OCI-LY1 (cell line): Measurements from ENCODE around the gene NOL3.

Source experiments
- H2AFZ ChIP-seq: fragments of 200-600 bp; sonication (generic), shearing (Covaris generic); 2 replicates; pipeline ENCODE4 v1.6.0; 2014; ENCODE audit warnings: antibody characterized with exemption, mild to moderate bottlenecking, low read length
- H3F3A ChIP-seq: fragments of 200-600 bp; sonication (generic), shearing (Covaris generic); 2 replicates; pipeline ENCODE4 v1.6.0; 2014; ENCODE audit warnings: mild to moderate bottlenecking, antibody characterized with exemption, low read length, moderate library complexity; ENCODE audit not compliant: insufficient read depth
- H3K27ac ChIP-seq: fragments of 200-600 bp; sonication (generic); 2 replicates; pipeline ENCODE4 v1.5.1; 2014; ENCODE audit warnings: low read length, mixed run types, mild to moderate bottlenecking, low read depth; ENCODE audit not compliant: poor library complexity, severe bottlenecking
- H3K27me3 ChIP-seq: fragments of 200-600 bp; sonication (generic); 2 replicates; pipeline ENCODE4 v1.6.0; 2014; ENCODE audit warnings: antibody characterized with exemption, mild to moderate bottlenecking, low read length, moderate library complexity; ENCODE audit not compliant: insufficient read depth
- H3K36me3 ChIP-seq: fragments of 200-600 bp; sonication (generic); 2 replicates; pipeline ENCODE4 v1.6.1; 2014; ENCODE audit warnings: mild to moderate bottlenecking, antibody characterized with exemption, low read length, moderate library complexity, mixed read lengths; ENCODE audit not compliant: insufficient read depth
- H3K4me1 ChIP-seq: fragments of 200-600 bp; sonication (generic); 2 replicates; pipeline ENCODE4 v1.5.1; 2014; ENCODE audit warnings: mild to moderate bottlenecking, low read length, moderate library complexity; ENCODE audit not compliant: insufficient read depth, severe bottlenecking
- H3K4me2 ChIP-seq: fragments of 200-600 bp; sonication (generic), shearing (Covaris generic); 2 replicates; pipeline ENCODE4 v1.6.1; 2014; ENCODE audit warnings: low read length
- H3K4me3 ChIP-seq: fragments of 200-600 bp; sonication (generic); 2 replicates; pipeline ENCODE4 v1.5.1; 2014; ENCODE audit warnings: low read length, low read depth, mild to moderate bottlenecking, mixed read lengths; ENCODE audit not compliant: poor library complexity, severe bottlenecking
- H3K79me2 ChIP-seq: fragments of 200-600 bp; shearing (Covaris generic); 2 replicates; pipeline ENCODE4 v1.6.1; 2016; ENCODE audit warnings: mixed run types, low read length, mixed read lengths; ENCODE audit not compliant: insufficient read depth
- H3K9ac ChIP-seq: fragments of 200-600 bp; sonication (generic), shearing (Covaris generic); 2 replicates; pipeline ENCODE4 v1.6.1; 2014; ENCODE audit warnings: mild to moderate bottlenecking, low read length, mixed read lengths
- H3K9me2 ChIP-seq: fragments of 200-600 bp; sonication (generic), shearing (Covaris generic); 2 replicates; pipeline ENCODE4 v1.6.1; 2014; ENCODE audit warnings: low read depth, mild to moderate bottlenecking, low read length, mixed read lengths
- H3K9me3 ChIP-seq: fragments of 200-600 bp; shearing (Covaris generic); 2 replicates; pipeline ENCODE4 v1.6.1; 2014; ENCODE audit warnings: low read length, mixed read lengths
- H4K20me1 ChIP-seq: fragments of 200-600 bp; sonication (generic), shearing (Covaris generic); 2 replicates; pipeline ENCODE4 v1.6.0; 2016; ENCODE audit warnings: mild to moderate bottlenecking, low read length; ENCODE audit not compliant: insufficient read depth
- EZH2 ChIP-seq: fragments of 200-600 bp; sonication (generic), shearing (Covaris generic); IDR thresholded peaks from 2 replicates; pipeline ENCODE4 v1.8.0; 2017; ENCODE audit warnings: borderline replicate concordance, mixed run types, mild to moderate bottlenecking, antibody characterized with exemption, low read length, moderate library complexity, mixed read lengths
- TF ChIP-seq, protein P1 (sequence below): fragments of 200-600 bp; sonication (generic), shearing (Covaris generic); IDR thresholded peaks from 2 replicates; pipeline ENCODE4 v1.5.1; 2017; ENCODE audit warnings: mild to moderate bottlenecking, antibody characterized with exemption, low read length, moderate library complexity, mixed read lengths

NOL3 gene

DNA sequence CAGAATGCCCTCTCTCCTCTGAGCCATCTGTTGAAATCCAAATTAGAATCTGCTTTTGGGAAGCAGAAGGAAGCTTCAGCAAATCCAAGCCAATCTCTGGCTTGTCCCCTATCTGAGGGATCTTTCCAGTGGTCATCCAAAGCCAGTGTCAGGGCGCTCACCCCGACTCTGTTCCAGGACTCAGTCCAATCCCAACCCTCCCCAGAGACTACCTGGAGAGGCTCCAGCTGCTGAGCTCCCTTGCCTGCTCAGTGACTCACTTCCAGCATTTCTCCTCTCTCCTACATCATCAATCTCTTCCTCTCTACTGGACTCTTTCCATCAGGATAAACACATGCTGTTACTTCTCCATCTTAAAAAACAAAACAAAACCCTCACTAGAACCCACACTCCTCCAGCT is 11.0 kb downstream of the NOL3 start:
- H3K4me1 ChIP-seq = peaks cover 26% of the 10 kb centered on the region
- no peaks in the 10 kb centered on the region for H3K79me2 ChIP-seq
- H3K4me3 ChIP-seq = no peak overlapping the region
- peaks cover 9% of the 10 kb centered on the region; the same call in 1 of the 2 replicates for H3K27me3 ChIP-seq
- H3F3A ChIP-seq = no peaks in the 10 kb centered on the region
- H3K36me3 ChIP-seq = no peaks in the 10 kb centered on the region
- H3K9me3 ChIP-seq = no peaks in the 10 kb centered on the region
- TF ChIP-seq, protein P1, sequence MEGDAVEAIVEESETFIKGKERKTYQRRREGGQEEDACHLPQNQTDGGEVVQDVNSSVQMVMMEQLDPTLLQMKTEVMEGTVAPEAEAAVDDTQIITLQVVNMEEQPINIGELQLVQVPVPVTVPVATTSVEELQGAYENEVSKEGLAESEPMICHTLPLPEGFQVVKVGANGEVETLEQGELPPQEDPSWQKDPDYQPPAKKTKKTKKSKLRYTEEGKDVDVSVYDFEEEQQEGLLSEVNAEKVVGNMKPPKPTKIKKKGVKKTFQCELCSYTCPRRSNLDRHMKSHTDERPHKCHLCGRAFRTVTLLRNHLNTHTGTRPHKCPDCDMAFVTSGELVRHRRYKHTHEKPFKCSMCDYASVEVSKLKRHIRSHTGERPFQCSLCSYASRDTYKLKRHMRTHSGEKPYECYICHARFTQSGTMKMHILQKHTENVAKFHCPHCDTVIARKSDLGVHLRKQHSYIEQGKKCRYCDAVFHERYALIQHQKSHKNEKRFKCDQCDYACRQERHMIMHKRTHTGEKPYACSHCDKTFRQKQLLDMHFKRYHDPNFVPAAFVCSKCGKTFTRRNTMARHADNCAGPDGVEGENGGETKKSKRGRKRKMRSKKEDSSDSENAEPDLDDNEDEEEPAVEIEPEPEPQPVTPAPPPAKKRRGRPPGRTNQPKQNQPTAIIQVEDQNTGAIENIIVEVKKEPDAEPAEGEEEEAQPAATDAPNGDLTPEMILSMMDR = no peak
- TF ChIP-seq EZH2 = no peak
- H3K27ac ChIP-seq = no peak overlapping the region
- H3K4me2 ChIP-seq = no peak overlapping the region
- H3K9me2 ChIP-seq = no peaks in the 10 kb centered on the region
- no peak overlapping the region for H2AFZ ChIP-seq
- no peaks in the 10 kb centered on the region for H4K20me1 ChIP-seq
- no peak overlapping the region for H3K9ac ChIP-seq

DNA sequence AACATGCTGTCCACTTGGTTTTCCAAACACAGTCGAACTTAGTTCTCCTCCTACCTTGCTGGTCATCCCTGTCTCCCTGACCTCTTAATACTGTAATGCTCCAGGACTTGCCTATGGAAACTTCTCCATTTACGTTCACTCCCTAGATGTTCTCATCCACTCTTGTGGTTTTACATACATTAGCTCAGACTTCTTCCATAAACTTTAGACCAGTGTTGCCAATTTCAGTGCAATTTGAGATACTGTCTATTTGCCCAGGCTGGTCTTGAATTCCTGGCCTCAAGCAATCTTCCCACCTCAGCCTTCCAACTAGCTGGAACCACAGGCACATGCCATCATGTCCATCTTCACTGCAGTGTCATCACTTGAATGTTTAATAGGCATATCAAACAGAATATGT is 11.9 kb downstream of the NOL3 start:
- Histone ChIP-seq H3F3A (no peaks in the 10 kb centered on the region), H3K4me3 (no peak overlapping the region), H3K79me2 (no peaks in the 10 kb centered on the region), H3K36me3 (no peaks in the 10 kb centered on the region), H3K4me2 (peak overlapping the region; percentile 82), H3K9me3 (no peaks in the 10 kb centered on the region), H4K20me1 (no peaks in the 10 kb centered on the region), H3K9ac (no peak overlapping the region; the same call in 1 of the 2 replicates), H2AFZ (no peak overlapping the region), H3K9me2 (no peaks in the 10 kb centered on the region), H3K4me1 (peaks cover 26% of the 10 kb centered on the region), H3K27ac (no peak overlapping the region), H3K27me3 (peaks cover 5% of the 10 kb centered on the region; the same call in 1 of the 2 replicates)
- no peak for TF ChIP-seq EZH2
- TF ChIP-seq, protein P1 = no peak

DNA sequence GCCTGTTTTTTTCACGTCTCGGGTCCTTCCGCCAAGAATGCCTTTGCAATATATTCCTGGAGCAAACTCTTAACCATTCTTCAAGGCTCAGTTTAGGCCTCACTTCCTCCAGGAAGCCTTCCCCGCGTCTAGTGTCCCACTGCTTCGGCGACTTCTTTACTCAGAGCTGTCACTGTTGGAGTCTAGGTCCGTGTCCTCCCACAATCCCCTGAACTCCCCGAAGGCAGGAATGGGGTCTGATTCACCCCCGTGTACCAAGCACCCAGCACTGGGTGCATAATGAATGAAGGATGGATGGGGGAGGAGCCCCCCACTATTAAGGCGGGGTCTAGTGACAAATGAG is 12.9 kb downstream of the NOL3 start:
- Histone ChIP-seq H3K36me3 (no peaks in the 10 kb centered on the region), H3K27me3 (no peaks in the 10 kb centered on the region), H3K9ac (peak overlapping the region; percentile 68), H3K9me2 (no peaks in the 10 kb centered on the region), H3K27ac (no peak overlapping the region), H3K4me1 (peaks cover 23% of the 10 kb centered on the region), H4K20me1 (no peaks in the 10 kb centered on the region), H3K4me2 (peak overlapping the region; percentile 82), H3F3A (no peaks in the 10 kb centered on the region), H3K9me3 (no peaks in the 10 kb centered on the region), H2AFZ (no peak overlapping the region), H3K79me2 (no peaks in the 10 kb centered on the region), H3K4me3 (peak overlapping the region; percentile 68)
- TF ChIP-seq, protein P1 = no peak
- TF ChIP-seq EZH2 = no peak
